Measurements from ENCODE around the gene TFDP1.

- no peak for TF ChIP-seq CTCF (IDR thresholded peaks at IDR 0.05)
- no peak for TF ChIP-seq POLR2A (IDR thresholded peaks at IDR 0.05)
These were observed 18.7 kb downstream of the TFDP1 start for GRCh38 chr13:113603116-113603710.
